AG04449 (cell line): ENCODE results near the gene CCR5AS.

Experiments used
- CTCF ChIA-PET: fragments of 350-600 bp; formaldehyde crosslinking; extraction: SDS; loops from one replicate; lab custom pipeline; 2021; ENCODE audit warnings: antibody characterized with exemption; lab: Yijun Ruan, JAX
- POLR2A ChIA-PET: fragments of 400-600, 350-600 bp; formaldehyde crosslinking; extraction: SDS; loops from one replicate; lab custom pipeline; 2020; ENCODE audit warnings: antibody characterized with exemption, inconsistent platforms; lab: Yijun Ruan, JAX
- DNase-seq: peaks from one replicate; pipeline ENCODE4 v3.0.0-alpha.2; 2010; ENCODE audit warnings: low read depth, low spot score
- H3K4me3 ChIP-seq: 2 replicates; pipeline ENCODE4 v1.5.1; 2011; ENCODE audit warnings: low read depth, mild to moderate bottlenecking, control low read depth, low read length
- CTCF ChIP-seq: IDR thresholded peaks from one replicate; pipeline ENCODE4 v1.5.1; 2011; ENCODE audit warnings: mild to moderate bottlenecking, moderate library complexity, low read length, control low read depth, inconsistent platforms; ENCODE audit not compliant: insufficient read depth; ENCODE audit errors: missing control alignments

The CCR5AS gene

GRCh38 chr3:46354984-46355383 lies 51.9 kb downstream of the CCR5AS start:
- TF ChIP-seq CTCF, result no peak
- CTCF ChIA-PET, result interaction anchor here (1.2 kb wide), 1 partner anchor 23 kb away, joined by 3 read pairs; no protein-coding TSS in a partner anchor
- no peak overlapping the region for H3K4me3 ChIP-seq
- DNase-seq, result no peak
- POLR2A ChIA-PET, result interaction anchor here (0.6 kb wide), 1 partner anchor 20 kb away, joined by 3 read pairs; no protein-coding TSS in a partner anchor

- ChIA-PET CTCF (interaction anchor here (1.2 kb wide), 1 partner anchor 23 kb away, joined by 3 read pairs; no protein-coding TSS in a partner anchor), POLR2A (interaction anchor here (0.6 kb wide), 1 partner anchor 19 kb away, joined by 3 read pairs; no protein-coding TSS in a partner anchor)
- no peak for TF ChIP-seq CTCF
These were observed 52.4 kb downstream of the CCR5AS start for GRCh38 chr3:46354478-46354877.

GRCh38 chr3:46353647-46354410 lies 53.0 kb downstream of the CCR5AS start, which contains the start of gene CCR2:
Gene CCR2, plus strand, starts transcription at chr3:46354111. Its CDS starts 3,417 bp downstream, at chr3:46357528.
- no peak for DNase-seq
- ChIA-PET POLR2A (no interaction called here), CTCF (interaction anchor here (0.6 to 1.2 kb wide), 2 partner anchors 24 to 275 kb away, joined by 3 read pairs; no protein-coding TSS in a partner anchor)
- H3K4me3 ChIP-seq, result no peak within 1 kb of the TSS
- TF ChIP-seq CTCF, result no peak

More at GRCh38 chr3:46354478-46354877, 52.4 kb downstream of the CCR5AS start:
- H3K4me3 ChIP-seq, result no peak overlapping the region
- DNase-seq, result no peak

GRCh38 chr3:46353090-46353489 lies 53.8 kb downstream of the CCR5AS start:
- no peak overlapping the region for H3K4me3 ChIP-seq
- ChIA-PET POLR2A (no interaction called here), CTCF (no interaction called here)
- DNase-seq, result no peak
- no peak for TF ChIP-seq CTCF

GRCh38 chr3:46351646-46352045 lies 55.2 kb downstream of the CCR5AS start:
- H3K4me3 ChIP-seq, result no peak overlapping the region
- ChIA-PET POLR2A (no interaction called here), CTCF (no interaction called here)
- no peak for DNase-seq
- TF ChIP-seq CTCF, result no peak

GRCh38 chr3:46350262-46350565 lies 56.7 kb downstream of the CCR5AS start:
- no peak for TF ChIP-seq CTCF
- ChIA-PET CTCF (no interaction called here), POLR2A (no interaction called here)
- no peak for DNase-seq
- H3K4me3 ChIP-seq, result no peak overlapping the region
